GM12891 (cell line): ENCODE results near the gene C2CD4A.

Experiments
- PAX5 ChIP-seq: IDR thresholded peaks from 2 replicates; pipeline ENCODE4 v1.6.1; 2011; ENCODE audit warnings: low read length, moderate library complexity, mild to moderate bottlenecking; ENCODE audit not compliant: insufficient read depth, severe bottlenecking
- POLR2A ChIP-seq: IDR thresholded peaks from 2 replicates; pipeline ENCODE4 v1.6.1; 2011; ENCODE audit warnings: low read depth, low read length, control low read depth
- POLR2AphosphoS5 ChIP-seq: IDR thresholded peaks from 2 replicates; pipeline ENCODE4 v1.6.1; 2011; ENCODE audit warnings: low read depth, low read length, control low read depth
- POU2F2 ChIP-seq: IDR thresholded peaks from 2 replicates; pipeline ENCODE4 v1.6.1; 2011; ENCODE audit warnings: low read depth, mild to moderate bottlenecking, control low read depth, low read length, moderate library complexity
- SPI1 ChIP-seq: IDR thresholded peaks from 2 replicates; pipeline ENCODE4 v1.6.1; 2011; ENCODE audit warnings: low read depth, low read length, control low read depth
- TAF1 ChIP-seq: IDR thresholded peaks from 2 replicates; pipeline ENCODE4 v1.6.1; 2011; ENCODE audit warnings: low read depth, low read length, control low read depth

- no peak for TF ChIP-seq POLR2A
- no peak for TF ChIP-seq POLR2AphosphoS5
- no peak for TF ChIP-seq TAF1
- TF ChIP-seq PAX5: no peak
- no peak for TF ChIP-seq SPI1
- TF ChIP-seq POU2F2: no peak
Observed at GRCh38 chr15:62050115-62050514, 16.7 kb upstream of the C2CD4A start.
